GM21737 (cell line): Measurements from ENCODE around the gene LCMT1.
"Not testable (repeated sequence)": the region's sequence is repeated elsewhere in the genome, so short reads cannot be mapped to it uniquely, and the experiment has no call there.

Source experiments
- ATAC-seq: cut with Tn5 transposase; IDR thresholded peaks from one replicate; pipeline ENCODE4 v1.9.1; 2021; ENCODE audit warnings: mild to moderate bottlenecking, moderate library complexity; ENCODE audit not compliant: unreplicated experiment

LCMT1 gene

GRCh38 chr16:25093208-25094061, 18.1 kb upstream of the LCMT1 start:
- peak; percentile 56 for ATAC-seq

GRCh38 chr16:25094596-25094995, 16.9 kb upstream of the LCMT1 start:
- no peak for ATAC-seq

GRCh38 chr16:25095636-25096035, 15.9 kb upstream of the LCMT1 start:
- no peak for ATAC-seq

GRCh38 chr16:25097276-25097975, 14.1 kb upstream of the LCMT1 start:
- no peak for ATAC-seq

GRCh38 chr16:25100511-25100910, 11.0 kb upstream of the LCMT1 start:
- ATAC-seq: no peak

- ATAC-seq: peak; percentile 39
Observed at GRCh38 chr16:25106567-25107465, 4.7 kb upstream of the LCMT1 start.

- ATAC-seq: no peak
Observed at GRCh38 chr16:25107466-25107792, 4.1 kb upstream of the LCMT1 start.

GRCh38 chr16:25108054-25108453, 3.5 kb upstream of the LCMT1 start:
- no peak for ATAC-seq

- no peak for ATAC-seq
Observed at GRCh38 chr16:25109643-25110042, 1.9 kb upstream of the LCMT1 start.

- ATAC-seq: no peak
Observed at GRCh38 chr16:25110387-25110947, 1.1 kb upstream of the LCMT1 start.

GRCh38 chr16:25114121-25114520, 2.6 kb downstream of the LCMT1 start:
- no peak for ATAC-seq

GRCh38 chr16:25118851-25119578, 7.5 kb downstream of the LCMT1 start:
- ATAC-seq: no peak

- no peak for ATAC-seq
Observed at GRCh38 chr16:25121824-25122600, 10.5 kb downstream of the LCMT1 start.

GRCh38 chr16:25124503-25124902, 13.0 kb downstream of the LCMT1 start:
- ATAC-seq: no peak

GRCh38 chr16:25126086-25126666, 14.6 kb downstream of the LCMT1 start:
- not testable (repeated sequence) for ATAC-seq

GRCh38 chr16:25126820-25127232, 15.3 kb downstream of the LCMT1 start:
- no peak for ATAC-seq

GRCh38 chr16:25132751-25133150, 21.2 kb downstream of the LCMT1 start:
- not testable (repeated sequence) for ATAC-seq

GRCh38 chr16:25134166-25134700, 22.7 kb downstream of the LCMT1 start:
- no peak for ATAC-seq
